OCI-M1 (cell line): Measurements from ENCODE around the gene MEGF11.

ENCODE experiments used
- DNase-seq: peaks from one replicate; lab custom pipeline; 2025; lab: John Stamatoyannopoulos, UW

MEGF11 gene

DNA sequence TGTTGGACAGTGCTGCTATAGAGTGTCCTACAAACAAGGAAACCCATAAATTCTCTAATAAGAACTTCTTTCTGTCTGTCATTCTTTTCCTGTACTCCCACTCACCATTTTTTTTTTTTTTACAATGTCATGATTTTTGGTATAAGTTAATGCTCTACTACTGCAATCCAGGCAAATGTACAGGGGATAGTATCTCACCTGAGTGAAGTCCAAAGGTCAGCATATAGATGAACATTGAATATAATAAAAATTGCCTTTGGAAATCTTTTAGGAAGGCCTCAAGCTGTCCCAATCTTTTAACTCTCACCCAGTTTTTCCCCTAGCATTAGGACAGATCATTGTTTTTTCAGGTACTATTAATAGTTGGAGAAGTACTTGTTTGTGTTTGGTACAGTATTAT, 405.6 kb downstream of the MEGF11 start:
- DNase-seq: no peak

- no peak for DNase-seq
These were observed 407.6 kb downstream of the MEGF11 start for GRCh38 chr15:65845826-65846519.
